Cardiac muscle cell (in vitro differentiated cells and primary cell): ENCODE data around the gene VSTM5. TPM values are rescaled to one million over a fixed set of nuclear protein-coding genes. Genes with fewer than 3 reads are reported as not detected.

Experiments used
- DNase-seq, 2 donors: peaks; one replicate each; pipeline versions ENCODE4 v3.0.0 to v3.0.0-alpha.2; 2010 to 2017; ENCODE audit warnings: low read depth in 1 of 2, low spot score in 1 of 2
- H3K27ac ChIP-seq: fragments of 200-600 bp; sonication (generic); 2 replicates; pipeline ENCODE4 v1.5.1; 2016
- H3K27me3 ChIP-seq: fragments of 200-600 bp; sonication (generic); 2 replicates; pipeline ENCODE4 v1.6.0; 2016; ENCODE audit warnings: control low read depth
- H3K36me3 ChIP-seq: fragments of 200-600 bp; sonication (generic); 2 replicates; pipeline ENCODE4 v1.5.1; 2016; ENCODE audit warnings: control low read depth
- H3K4me1 ChIP-seq: fragments of 200-600 bp; sonication (generic); 2 replicates; pipeline ENCODE4 v1.8.1; 2017; ENCODE audit warnings: low read depth, mild to moderate bottlenecking, mixed run types
- H3K4me3 ChIP-seq: fragments of 200-600 bp; sonication (generic); 2 replicates; pipeline ENCODE4 v1.5.1; 2016; ENCODE audit warnings: mild to moderate bottlenecking
- H3K9me3 ChIP-seq: fragments of 200-600 bp; sonication (generic); 2 replicates; pipeline ENCODE4 v1.5.1; 2017; ENCODE audit warnings: low read depth, mild to moderate bottlenecking, control low read depth
- CTCF ChIP-seq: IDR thresholded peaks from 2 replicates; pipeline ENCODE4 v1.5.1; 2012; ENCODE audit warnings: low read depth, mild to moderate bottlenecking, low read length
- polyA plus RNA-seq: library from polyadenylated mRNA; unstranded; fragments of >200 nt; fragmentation: Nextera tagmentation; extraction: Ambion mirVana; gene quantifications from 2 replicates; pipeline ENCODE4 v1.2.1, GENCODE V29; 2016
- total RNA-seq: library from RNA; depleted of rRNA; stranded (reverse); fragments of >200 nt; gene quantifications from 2 replicates; pipeline ENCODE4 v1.2.3, GENCODE V29; 2016

The VSTM5 gene
- total and polyA plus RNA-seq, 2 experiments from 2014 or later = 0.15 TPM; not detected in 1

- TF ChIP-seq CTCF = no peak
Observed at GRCh38 chr11:93831343-93832127, 18.9 kb downstream of the VSTM5 start.

DNA sequence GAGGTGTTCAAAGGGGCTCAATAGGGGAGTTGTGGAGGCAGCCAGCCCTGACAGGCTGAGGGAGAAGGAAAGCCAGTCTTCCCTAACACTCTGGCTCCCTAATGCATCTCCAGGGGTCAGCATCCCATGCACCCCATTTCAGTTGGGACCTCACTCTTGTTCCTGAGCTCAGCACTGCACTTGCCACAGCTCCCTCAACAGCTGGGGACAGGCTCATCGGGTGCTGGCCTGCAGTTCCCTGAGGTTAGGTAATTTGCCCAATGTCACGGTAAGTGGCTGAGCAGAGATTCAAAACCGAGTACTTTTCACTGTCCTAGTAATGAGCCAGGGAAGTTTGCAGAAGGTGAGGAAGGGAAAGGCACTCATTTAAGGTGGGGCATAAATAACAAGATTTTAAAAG, 20.8 kb downstream of the VSTM5 start:
- DNase-seq = no peak
- H3K27ac ChIP-seq = no peak overlapping the region

More at GRCh38 chr11:93831343-93832127, 18.9 kb downstream of the VSTM5 start:
- H3K4me3 ChIP-seq = no peak overlapping the region
- no peaks in the 10 kb centered on the region for H3K36me3 ChIP-seq
- DNase-seq = no peak
- no peaks in the 10 kb centered on the region for H3K4me1 ChIP-seq
- H3K9me3 ChIP-seq = no peaks in the 10 kb centered on the region
- H3K27ac ChIP-seq = no peak overlapping the region
- H3K27me3 ChIP-seq = no peaks in the 10 kb centered on the region

DNA sequence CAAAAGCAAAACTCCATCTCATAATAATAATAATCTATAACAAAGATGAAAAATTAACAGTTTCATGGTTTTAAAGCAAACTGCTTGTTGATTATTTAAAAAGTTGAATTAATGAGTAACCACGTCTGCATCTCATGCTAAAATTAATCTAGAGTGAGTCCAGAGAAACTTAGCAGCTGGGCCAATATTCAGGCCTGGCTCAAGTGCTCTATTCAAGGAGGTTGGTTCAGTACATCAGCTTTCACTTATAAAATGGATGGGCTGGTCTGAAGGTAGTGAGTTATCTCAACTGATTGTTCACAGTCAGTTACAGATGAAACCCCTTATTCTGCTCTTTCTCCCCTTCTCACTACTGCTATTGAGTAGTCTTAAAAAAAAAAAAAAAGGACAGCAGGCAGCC, 23.1 kb downstream of the VSTM5 start:
- DNase-seq = no peak
- no peaks in the 10 kb centered on the region for H3K27me3 ChIP-seq
- H3K27ac ChIP-seq = no peak overlapping the region
- H3K36me3 ChIP-seq = no peaks in the 10 kb centered on the region
- TF ChIP-seq CTCF = no peak
- H3K9me3 ChIP-seq = no peaks in the 10 kb centered on the region
- no peaks in the 10 kb centered on the region for H3K4me1 ChIP-seq
- H3K4me3 ChIP-seq = no peak overlapping the region

More for the DNA sequence above, 20.8 kb downstream of the VSTM5 start:
- Histone ChIP-seq H3K36me3 (no peaks in the 10 kb centered on the region), H3K9me3 (no peaks in the 10 kb centered on the region), H3K4me1 (no peaks in the 10 kb centered on the region), H3K27me3 (no peaks in the 10 kb centered on the region), H3K4me3 (no peak overlapping the region)
- TF ChIP-seq CTCF = no peak

- Histone ChIP-seq H3K4me1 (no peaks in the 10 kb centered on the region), H3K27me3 (no peaks in the 10 kb centered on the region)
- TF ChIP-seq CTCF = no peak
Observed at GRCh38 chr11:93823210-93823609, 27.2 kb downstream of the VSTM5 start.

DNA sequence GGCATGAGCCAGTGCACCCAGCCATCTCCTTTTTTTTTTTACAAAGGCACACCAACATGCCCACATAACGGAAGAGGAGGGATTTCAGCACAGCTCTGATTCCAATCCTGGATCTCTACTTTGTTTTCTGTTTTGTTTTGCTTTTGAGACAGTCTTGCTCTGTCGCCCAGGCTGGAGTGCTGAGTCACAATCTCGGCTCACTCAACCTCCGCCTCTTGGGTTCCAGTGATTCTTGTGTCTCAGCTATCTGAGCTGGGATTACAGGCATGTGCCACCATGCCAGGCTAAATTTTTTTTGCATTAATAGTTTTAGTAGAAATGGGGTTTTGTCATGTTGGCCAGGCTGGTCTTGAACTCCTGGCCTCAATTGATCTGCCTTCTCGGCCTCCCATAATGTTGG, 28.1 kb downstream of the VSTM5 start:
- no peak for TF ChIP-seq CTCF
- Histone ChIP-seq H3K4me3 (no peak overlapping the region), H3K27ac (no peak overlapping the region), H3K4me1 (peaks cover 5% of the 10 kb centered on the region), H3K27me3 (no peaks in the 10 kb centered on the region), H3K9me3 (no peaks in the 10 kb centered on the region), H3K36me3 (no peaks in the 10 kb centered on the region)
- DNase-seq = no peak

More at GRCh38 chr11:93823210-93823609, 27.2 kb downstream of the VSTM5 start:
- H3K27ac ChIP-seq = no peak overlapping the region
- no peaks in the 10 kb centered on the region for H3K9me3 ChIP-seq
- no peak overlapping the region for H3K4me3 ChIP-seq
- no peaks in the 10 kb centered on the region for H3K36me3 ChIP-seq
- no peak for DNase-seq
